OCI-LY3 (cell line): Measurements from ENCODE around the gene ENOPH1.
"Not testable (repeated sequence)": the region's sequence is repeated elsewhere in the genome, so short reads cannot be mapped to it uniquely, and the experiment has no call there.

ENCODE experiments used
- EZH2phosphoT487 ChIP-seq: fragments of 200-600 bp; shearing (Covaris generic); IDR thresholded peaks from 2 replicates; pipeline ENCODE4 v1.6.1; 2018; ENCODE audit warnings: antibody characterized with exemption, mixed run types, low read depth
- TF ChIP-seq, protein P1 (sequence below): fragments of 200-600, 300-600 bp; sonication (generic); IDR thresholded peaks from 2 replicates; pipeline ENCODE4 v1.5.1; 2014; ENCODE audit warnings: antibody characterized with exemption, low read length, low read depth

- TF ChIP-seq, protein P1, sequence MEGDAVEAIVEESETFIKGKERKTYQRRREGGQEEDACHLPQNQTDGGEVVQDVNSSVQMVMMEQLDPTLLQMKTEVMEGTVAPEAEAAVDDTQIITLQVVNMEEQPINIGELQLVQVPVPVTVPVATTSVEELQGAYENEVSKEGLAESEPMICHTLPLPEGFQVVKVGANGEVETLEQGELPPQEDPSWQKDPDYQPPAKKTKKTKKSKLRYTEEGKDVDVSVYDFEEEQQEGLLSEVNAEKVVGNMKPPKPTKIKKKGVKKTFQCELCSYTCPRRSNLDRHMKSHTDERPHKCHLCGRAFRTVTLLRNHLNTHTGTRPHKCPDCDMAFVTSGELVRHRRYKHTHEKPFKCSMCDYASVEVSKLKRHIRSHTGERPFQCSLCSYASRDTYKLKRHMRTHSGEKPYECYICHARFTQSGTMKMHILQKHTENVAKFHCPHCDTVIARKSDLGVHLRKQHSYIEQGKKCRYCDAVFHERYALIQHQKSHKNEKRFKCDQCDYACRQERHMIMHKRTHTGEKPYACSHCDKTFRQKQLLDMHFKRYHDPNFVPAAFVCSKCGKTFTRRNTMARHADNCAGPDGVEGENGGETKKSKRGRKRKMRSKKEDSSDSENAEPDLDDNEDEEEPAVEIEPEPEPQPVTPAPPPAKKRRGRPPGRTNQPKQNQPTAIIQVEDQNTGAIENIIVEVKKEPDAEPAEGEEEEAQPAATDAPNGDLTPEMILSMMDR = not testable (repeated sequence)
- TF ChIP-seq EZH2phosphoT487 = not testable (repeated sequence)
These were observed 44.1 kb upstream of the ENOPH1 start for GRCh38 chr4:82386312-82386711.
